Spleen (tissue), 11 donors: ENCODE data around the gene CNTNAP1. TPM values are rescaled to one million over a fixed set of nuclear protein-coding genes. Genes with fewer than 3 reads are reported as not detected.

Experiments
- DNase-seq: peaks from one replicate; pipeline ENCODE4 v3.0.0-alpha.2; 2020
- H3K27ac ChIP-seq, 8 donors: fragments of 200-600 bp; sonication (generic) in 7 of 8; 1 replicate in 4 of 8; 2 replicates in 4 of 8; pipeline versions ENCODE4 v1.5.0 to v1.8.0; 2016 to 2021; ENCODE audit warnings: inconsistent platforms in 4 of 8, mild to moderate bottlenecking in 4 of 8, moderate library complexity in 1 of 8
- H3K27me3 ChIP-seq, 7 donors: fragments of 200-600 bp; sonication (generic) in 6 of 7; replicated peaks in 1 of 7; 1 replicate in 4 of 7; 2 replicates in 3 of 7; pipeline versions ENCODE4 v1.5.0 to v1.8.0; 2016 to 2021; ENCODE audit warnings: inconsistent platforms in 3 of 7, mild to moderate bottlenecking in 1 of 7
- H3K36me3 ChIP-seq, 6 donors: fragments of 200-600 bp; sonication (generic) in 5 of 6; 1 replicate in 4 of 6; 2 replicates in 2 of 6; pipeline versions ENCODE4 v1.5.0 to v1.8.0; 2016 to 2021; ENCODE audit warnings: inconsistent platforms in 2 of 6
- H3K4me1 ChIP-seq, 6 donors: fragments of 200-600 bp; sonication (generic) in 5 of 6; 1 replicate in 3 of 6; 2 replicates in 3 of 6; pipeline versions ENCODE4 v1.5.0 to v1.8.0; 2016 to 2021; ENCODE audit warnings: inconsistent platforms in 3 of 6
- H3K4me3 ChIP-seq, 8 donors: fragments of 200-600 bp; sonication (generic) in 7 of 8; 1 replicate in 4 of 8; 2 replicates in 4 of 8; pipeline versions ENCODE4 v1.5.0 to v1.8.0; 2016 to 2021; ENCODE audit warnings: inconsistent platforms in 4 of 8, mild to moderate bottlenecking in 4 of 8, moderate library complexity in 2 of 8
- H3K9me3 ChIP-seq, 8 donors: fragments of 200-600 bp; sonication (generic) in 7 of 8; 1 replicate in 4 of 8; 2 replicates in 4 of 8; pipeline versions ENCODE4 v1.5.0 to v1.8.0; 2016 to 2021; ENCODE audit warnings: inconsistent platforms in 4 of 8
- CTCF ChIP-seq, 11 experiments: fragments of 200-600 bp in 7 of 11; fragments of 450-650 bp in 4 of 11; sonication (generic) in 4 of 11; IDR thresholded peaks in 8 of 11; conservative IDR thresholded peaks in 3 of 11; 1 replicate in 7 of 11; 2 replicates in 4 of 11; pipeline versions ENCODE4 v1.4.0 to v1.8.0; 2016 to 2021; ENCODE audit warnings: antibody characterized with exemption in 11 of 11, inconsistent platforms in 4 of 11, mild to moderate bottlenecking in 1 of 11
- POLR2A ChIP-seq, 3 donors: fragments of 450-650 bp; IDR thresholded peaks; one replicate each; pipeline ENCODE4 v1.5.1; 2017; ENCODE audit warnings: antibody characterized with exemption in 3 of 3, mild to moderate bottlenecking in 1 of 3
- POLR2AphosphoS5 ChIP-seq, 3 donors: sonication (generic); formaldehyde crosslinking; IDR thresholded peaks; one replicate each; pipeline ENCODE4 v1.5.1; 2017; ENCODE audit warnings: antibody characterized with exemption in 3 of 3
- WGBS, 5 donors: extraction: QIAGEN DNeasy Blood & Tissue Kit in 3 of 5; methylation state at CpG; one replicate each; pipeline versions ENCODE4 v1.1.5 to v1.1.7; 2013 to 2018; 5-methylcytosine and 5-hydroxymethylcytosine counted together
- intact Hi-C: fragments of 100-400 bp; cut with DNase I; formaldehyde crosslinking; loops from one replicate; pipeline ENCODE4 v1.15.0; 2023; ENCODE audit warnings: low total_unique reads
- polyA plus RNA-seq, 3 donors: library from polyadenylated mRNA; stranded (reverse); fragments of 200-250 nt; gene quantifications; one replicate each; pipeline ENCODE4 v1.2.1, GENCODE V29; 2013
- total RNA-seq, 7 donors: library from RNA; depleted of rRNA in 3 of 7; stranded (reverse); fragments of >200 nt in 3 of 7; fragmentation: NEBNext Ultra II Directional in 4 of 7; extraction: Animal tissue kit (Norgen Biotek cat#: 25700) in 4 of 7; gene quantifications; one replicate each; pipeline versions ENCODE4 v1.1.0 to v1.2.1, GENCODE V29; 2016 to 2021
- donor health status: healthy with polysubstance abuse.
- donor health status: DM: no; HTN: no; CAD: no; lungs with moderate emphysema.
- donor health status: DM: no; HTN: no; CAD: no.
- donor health status: Bipolar disorder and iron deficiency.
- donor health status: healthy.
- donor health status: DM: no; HTN: no; CAD: no.
- donor health status: DM: yes; HTN: yes; CAD: no.

The CNTNAP1 gene
- total and polyA plus RNA-seq, 10 donors = 1.1 to 11.2 (median 4.3) TPM

GRCh38 chr17:42684929-42685556 lies 2.7 kb downstream of the CNTNAP1 start:
- no peak for DNase-seq
- Histone ChIP-seq H3K27ac (no peak overlapping the region), H3K4me1 (peaks cover 18 to 43% (median 40%) of the 10 kb centered on the region in 6 donors), H3K4me3 (no peak overlapping the region), H3K27me3 (peaks cover 0 to 63% (median 6%) of the 10 kb centered on the region in 7 donors), H3K36me3 (peaks cover 0 to 21% (median 0%) of the 10 kb centered on the region in 6 donors), H3K9me3 (no peaks in the 10 kb centered on the region)
- intact Hi-C loops = no loop called here
- WGBS, 5 donors = 74 to 85% (median 82%) methylated on average over 49 to 50 of the region's 50 CpGs
- TF ChIP-seq CTCF (IDR thresholded peaks at IDR 0.05 in 8 of 11, conservative IDR thresholded peaks at IDR 0.05 in 3 of 11) (no peak), POLR2AphosphoS5 (IDR thresholded peaks at IDR 0.05) (peak in 1 of 3 donors; percentile 34), POLR2A (IDR thresholded peaks at IDR 0.05) (no peak)

- H3K27me3 ChIP-seq = peaks cover 0 to 55% (median 6%) of the 10 kb centered on the region in 7 donors
- H3K4me3 ChIP-seq = no peak overlapping the region
- DNase-seq = no peak
- TF ChIP-seq POLR2AphosphoS5 (IDR thresholded peaks at IDR 0.05) (peak in 1 of 3 donors; percentile 6), POLR2A (IDR thresholded peaks at IDR 0.05) (no peak)
- peaks cover 0 to 29% (median 0%) of the 10 kb centered on the region in 6 donors for H3K36me3 ChIP-seq
- no peak overlapping the region for H3K27ac ChIP-seq
- WGBS, 5 donors = 83 to 93% (median 85%) methylated on average over 14 of the region's 14 CpGs
- H3K4me1 ChIP-seq = peaks cover 13 to 35% (median 32%) of the 10 kb centered on the region in 6 donors
- no peaks in the 10 kb centered on the region for H3K9me3 ChIP-seq
- intact Hi-C loops = no loop called here
These were observed 3.5 kb downstream of the CNTNAP1 start for GRCh38 chr17:42685831-42686230.

GRCh38 chr17:42686520-42687128 lies 4.3 kb downstream of the CNTNAP1 start:
- Histone ChIP-seq H3K9me3 (no peaks in the 10 kb centered on the region), H3K27ac (no peak overlapping the region), H3K27me3 (peaks cover 0 to 47% (median 6%) of the 10 kb centered on the region in 7 donors), H3K36me3 (peaks cover 0 to 34% (median 0%) of the 10 kb centered on the region in 6 donors), H3K4me3 (no peak overlapping the region), H3K4me1 (peaks cover 13 to 27% (median 24%) of the 10 kb centered on the region in 6 donors)
- intact Hi-C loops = no loop called here
- DNase-seq = no peak
- peak in 1 of 3 donors; percentile 13 for TF ChIP-seq POLR2AphosphoS5 (IDR thresholded peaks at IDR 0.05)
- no peak for TF ChIP-seq POLR2A (IDR thresholded peaks at IDR 0.05)
- WGBS, 5 donors = 81 to 88% (median 83%) methylated on average over 32 of the region's 32 CpGs

- H3K4me1 ChIP-seq = peaks cover 4 to 15% (median 12%) of the 10 kb centered on the region in 6 donors
- intact Hi-C loops = no loop called here
- no peak for DNase-seq
- H3K27me3 ChIP-seq = peaks cover 0 to 35% (median 2%) of the 10 kb centered on the region in 7 donors
- no peak overlapping the region for H3K27ac ChIP-seq
- TF ChIP-seq CTCF (IDR thresholded peaks at IDR 0.05 in 8 of 11, conservative IDR thresholded peaks at IDR 0.05 in 3 of 11) (no peak), POLR2AphosphoS5 (IDR thresholded peaks at IDR 0.05) (peak in 1 of 3 donors; percentile 8), POLR2A (IDR thresholded peaks at IDR 0.05) (no peak)
- 84 to 90% (median 87%) methylated on average over 27 of the region's 27 CpGs for WGBS, 5 donors
- no peak overlapping the region for H3K4me3 ChIP-seq
- no peaks in the 10 kb centered on the region for H3K9me3 ChIP-seq
- peaks cover 0 to 45% (median 0%) of the 10 kb centered on the region in 6 donors for H3K36me3 ChIP-seq
These were observed 5.5 kb downstream of the CNTNAP1 start for GRCh38 chr17:42687707-42688320.

- Histone ChIP-seq H3K9me3 (no peaks in the 10 kb centered on the region), H3K27ac (no peak overlapping the region), H3K36me3 (peaks cover 0 to 64% (median 9%) of the 10 kb centered on the region in 6 donors), H3K4me3 (no peak overlapping the region), H3K4me1 (no peaks in the 10 kb centered on the region), H3K27me3 (peaks cover 0 to 15% (median 0%) of the 10 kb centered on the region in 7 donors)
- WGBS, 5 donors = 83 to 91% (median 86%) methylated on average over 8 to 10 of the region's 10 CpGs
- no peak for DNase-seq
- intact Hi-C loops = no loop called here
- TF ChIP-seq POLR2AphosphoS5 (IDR thresholded peaks at IDR 0.05) = no peak
- TF ChIP-seq CTCF (IDR thresholded peaks at IDR 0.05 in 8 of 11, conservative IDR thresholded peaks at IDR 0.05 in 3 of 11) = no peak
- no peak for TF ChIP-seq POLR2A (IDR thresholded peaks at IDR 0.05)
These were observed 8.3 kb downstream of the CNTNAP1 start for GRCh38 chr17:42690596-42690995.
